ENCODE measurements around the gene ADCY7.

ADCY7 gene

GRCh38 chr16:50272111-50272571, 5.8 kb downstream of the ADCY7 start:
- TF ChIP-seq, protein P1, sequence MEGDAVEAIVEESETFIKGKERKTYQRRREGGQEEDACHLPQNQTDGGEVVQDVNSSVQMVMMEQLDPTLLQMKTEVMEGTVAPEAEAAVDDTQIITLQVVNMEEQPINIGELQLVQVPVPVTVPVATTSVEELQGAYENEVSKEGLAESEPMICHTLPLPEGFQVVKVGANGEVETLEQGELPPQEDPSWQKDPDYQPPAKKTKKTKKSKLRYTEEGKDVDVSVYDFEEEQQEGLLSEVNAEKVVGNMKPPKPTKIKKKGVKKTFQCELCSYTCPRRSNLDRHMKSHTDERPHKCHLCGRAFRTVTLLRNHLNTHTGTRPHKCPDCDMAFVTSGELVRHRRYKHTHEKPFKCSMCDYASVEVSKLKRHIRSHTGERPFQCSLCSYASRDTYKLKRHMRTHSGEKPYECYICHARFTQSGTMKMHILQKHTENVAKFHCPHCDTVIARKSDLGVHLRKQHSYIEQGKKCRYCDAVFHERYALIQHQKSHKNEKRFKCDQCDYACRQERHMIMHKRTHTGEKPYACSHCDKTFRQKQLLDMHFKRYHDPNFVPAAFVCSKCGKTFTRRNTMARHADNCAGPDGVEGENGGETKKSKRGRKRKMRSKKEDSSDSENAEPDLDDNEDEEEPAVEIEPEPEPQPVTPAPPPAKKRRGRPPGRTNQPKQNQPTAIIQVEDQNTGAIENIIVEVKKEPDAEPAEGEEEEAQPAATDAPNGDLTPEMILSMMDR (IDR thresholded peaks at IDR 0.05; ENCODE audit: insufficient read depth, low read depth, low read length, missing control alignments) = no peak
- peak; percentile 22 for DNase-seq (ENCODE audit: low read depth)
- no peak overlapping the region for H3K4me3 ChIP-seq (ENCODE audit: low read length)

GRCh38 chr16:50272687-50273381, 6.5 kb downstream of the ADCY7 start:
- H3K4me3 ChIP-seq (ENCODE audit: low read length) = no peak overlapping the region
- no peak for DNase-seq (ENCODE audit: low read depth)
- TF ChIP-seq, protein P1 (IDR thresholded peaks at IDR 0.05; ENCODE audit: insufficient read depth, low read depth, low read length, missing control alignments) = no peak

- DNase-seq (ENCODE audit: low read depth) = no peak
- H3K4me3 ChIP-seq (ENCODE audit: low read length) = no peak overlapping the region
- TF ChIP-seq, protein P1 (IDR thresholded peaks at IDR 0.05; ENCODE audit: insufficient read depth, low read depth, low read length, missing control alignments) = no peak
Measured at GRCh38 chr16:50273382-50273690, 7.0 kb downstream of the ADCY7 start.

DNA sequence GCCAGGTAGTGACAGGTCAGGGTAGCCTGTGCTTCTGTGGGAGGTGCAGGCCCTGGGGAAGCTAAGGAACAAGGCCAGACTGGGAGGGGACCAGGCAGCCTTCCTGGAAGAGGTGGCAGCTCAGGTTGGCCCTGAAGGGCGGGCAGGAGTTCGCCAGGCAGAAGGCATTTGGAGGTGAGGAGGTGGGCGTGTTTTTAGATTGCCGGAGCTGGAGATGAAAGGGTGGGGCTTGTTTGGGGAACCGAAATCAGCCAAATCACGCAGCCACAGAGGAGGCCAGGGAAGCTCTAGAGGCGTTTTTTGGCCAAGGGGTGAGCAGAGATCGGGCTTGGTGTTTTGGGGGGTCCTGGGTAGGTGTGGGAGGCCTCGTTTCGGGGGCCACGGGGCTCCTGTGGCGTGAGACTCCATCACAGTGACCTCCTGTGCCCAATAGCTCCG, 7.6 kb downstream of the ADCY7 start:
- no peak for DNase-seq (ENCODE audit: low read depth)
- no peak overlapping the region for H3K4me3 ChIP-seq (ENCODE audit: low read length)
- TF ChIP-seq, protein P1 (IDR thresholded peaks at IDR 0.05; ENCODE audit: insufficient read depth, low read depth, low read length, missing control alignments) = no peak

- DNase-seq (ENCODE audit: low read depth) = no peak
- TF ChIP-seq, protein P1 (IDR thresholded peaks at IDR 0.05; ENCODE audit: insufficient read depth, low read depth, low read length, missing control alignments) = no peak
- no peak overlapping the region for H3K4me3 ChIP-seq (ENCODE audit: low read length)
Measured at GRCh38 chr16:50274326-50275097, 8.2 kb downstream of the ADCY7 start.

DNA sequence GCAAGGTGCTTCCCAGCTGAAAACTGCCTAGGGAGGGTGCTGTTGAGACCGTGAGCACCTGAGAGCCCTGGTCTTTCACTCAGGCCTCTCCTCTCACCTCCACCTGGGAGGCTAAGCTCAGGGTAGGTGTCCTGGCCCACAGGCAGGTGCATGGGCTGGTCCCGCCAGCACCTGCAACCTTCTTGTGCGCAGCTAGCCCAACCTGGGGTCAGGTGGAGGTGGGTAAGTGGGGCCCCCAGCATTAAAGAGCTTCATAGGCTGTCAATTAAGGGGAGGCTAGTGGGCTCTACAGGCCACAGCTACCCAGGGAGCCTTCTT, 8.7 kb downstream of the ADCY7 start:
- no peak overlapping the region for H3K4me3 ChIP-seq (ENCODE audit: low read length)
- no peak for DNase-seq (ENCODE audit: low read depth)
- TF ChIP-seq, protein P1 (IDR thresholded peaks at IDR 0.05; ENCODE audit: insufficient read depth, low read depth, low read length, missing control alignments) = no peak

All from epithelial cell of esophagus (primary cell).